GM19395 (cell line): ENCODE measurements around the gene TMCC1.

ENCODE experiments used
- ATAC-seq: cut with Tn5 transposase; IDR thresholded peaks from one replicate; pipeline ENCODE4 v1.9.1; 2021; ENCODE audit warnings: mild to moderate bottlenecking, moderate library complexity; ENCODE audit not compliant: unreplicated experiment

Gene TMCC1

GRCh38 chr3:129627350-129628168, 266.0 kb downstream of the TMCC1 start:
- ATAC-seq = peak; percentile 54

DNA sequence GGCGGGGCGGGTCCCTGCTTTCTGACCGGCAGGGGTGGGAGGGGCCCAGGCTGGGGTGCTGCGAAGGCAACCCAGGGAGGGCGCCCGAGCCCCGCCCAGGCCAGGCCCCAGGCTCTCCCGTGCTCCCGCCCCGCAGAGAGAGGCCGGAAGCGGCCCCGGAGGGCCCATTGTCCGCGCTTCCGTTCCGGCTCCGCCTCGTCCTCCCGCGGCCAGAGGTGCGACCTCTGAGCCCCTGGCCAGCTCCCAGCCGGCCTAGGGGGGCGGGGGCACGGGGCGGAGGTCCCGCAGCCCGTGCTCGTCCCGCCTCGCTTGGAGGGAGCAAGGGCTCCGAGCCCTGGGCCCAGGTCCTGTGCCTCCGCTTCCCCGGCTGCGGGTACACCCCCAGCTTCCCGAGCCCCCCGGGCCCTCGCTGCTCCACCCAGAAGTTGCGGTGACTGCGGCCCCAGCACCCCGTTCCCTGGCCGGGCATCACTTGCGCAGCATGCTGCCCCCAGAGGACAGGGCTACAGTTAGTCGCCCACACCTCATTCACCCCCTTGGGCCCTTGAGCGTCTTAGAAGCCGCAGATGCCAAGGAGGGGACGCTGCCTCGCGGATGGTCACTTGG, 266.7 kb downstream of the TMCC1 start:
- peak; percentile 89 for ATAC-seq

DNA sequence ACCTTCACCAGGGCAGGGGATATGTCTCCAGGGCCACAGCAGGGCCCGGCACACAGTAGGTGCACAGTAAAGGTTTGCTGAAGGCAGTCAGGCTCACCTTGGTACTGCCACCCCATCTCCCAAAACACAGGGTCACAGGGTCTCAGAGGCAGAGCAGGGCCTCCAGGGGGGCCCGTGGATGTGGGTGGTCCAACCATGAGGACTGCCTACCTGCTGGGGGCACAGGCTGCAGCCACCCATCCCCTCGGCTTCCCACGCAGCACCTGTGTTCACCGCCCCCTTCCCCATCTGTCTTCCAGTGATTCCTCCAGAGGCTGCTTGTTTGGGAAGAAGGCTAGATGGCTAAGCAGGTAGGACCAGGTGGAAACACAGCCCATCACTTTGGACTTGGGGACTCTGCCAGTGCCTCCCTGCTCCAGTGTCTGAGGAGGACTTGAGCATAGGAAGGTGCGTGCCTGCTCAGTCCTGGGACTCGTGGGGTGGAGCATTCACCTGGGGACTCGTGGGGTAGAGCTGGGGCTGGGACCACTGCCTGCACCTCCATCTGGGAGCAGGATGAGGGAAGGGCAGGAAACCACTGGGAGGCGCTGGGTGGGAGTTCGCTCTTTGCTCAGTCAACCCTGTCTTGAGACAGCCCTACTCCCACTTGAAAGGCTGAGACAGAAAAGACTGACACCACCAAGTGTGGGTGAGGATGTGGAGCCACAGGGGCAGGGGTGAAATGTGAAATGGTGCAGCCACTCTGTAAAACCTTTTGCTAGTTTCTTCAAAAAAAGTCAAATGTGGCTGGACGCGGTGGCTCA, 268.2 kb downstream of the TMCC1 start:
- no peak for ATAC-seq

DNA sequence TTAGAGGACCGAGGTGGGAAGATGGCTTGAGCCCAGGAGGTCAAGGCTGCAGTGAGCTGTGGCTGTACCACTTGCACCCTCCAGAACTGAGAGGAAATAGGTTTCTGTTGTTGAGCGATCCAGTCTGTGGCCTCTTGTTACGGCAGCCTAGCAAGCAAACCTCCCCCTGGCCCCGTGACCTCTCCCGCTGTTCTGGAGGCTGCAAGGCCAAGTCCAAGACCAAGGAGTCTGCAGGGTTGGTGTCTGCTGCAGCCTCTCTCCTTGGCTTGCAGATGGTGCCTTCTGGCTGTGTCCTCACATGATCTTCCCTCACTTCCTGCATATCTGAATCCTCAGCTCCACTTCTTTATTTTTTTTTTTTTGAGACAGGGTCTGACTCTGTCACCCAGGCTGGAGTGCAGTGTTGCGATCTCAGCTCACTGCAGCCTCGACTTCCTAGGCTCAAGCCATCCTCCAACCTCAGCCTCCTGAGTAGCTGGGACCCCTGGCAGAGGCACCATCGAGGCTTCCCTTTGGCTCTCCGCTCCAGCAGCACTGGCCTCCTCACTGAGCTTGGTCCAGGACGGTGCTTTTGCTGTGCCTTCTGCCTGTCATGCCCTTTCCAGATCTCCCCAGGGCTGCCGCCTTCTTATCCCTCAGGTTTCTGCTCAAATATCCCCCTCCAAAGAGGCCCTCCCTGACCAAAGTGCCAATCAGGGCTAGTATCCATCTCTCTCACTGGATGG, 269.0 kb downstream of the TMCC1 start:
- ATAC-seq = no peak

GRCh38 chr3:129623447-129624118, 269.9 kb downstream of the TMCC1 start:
- ATAC-seq = no peak

DNA sequence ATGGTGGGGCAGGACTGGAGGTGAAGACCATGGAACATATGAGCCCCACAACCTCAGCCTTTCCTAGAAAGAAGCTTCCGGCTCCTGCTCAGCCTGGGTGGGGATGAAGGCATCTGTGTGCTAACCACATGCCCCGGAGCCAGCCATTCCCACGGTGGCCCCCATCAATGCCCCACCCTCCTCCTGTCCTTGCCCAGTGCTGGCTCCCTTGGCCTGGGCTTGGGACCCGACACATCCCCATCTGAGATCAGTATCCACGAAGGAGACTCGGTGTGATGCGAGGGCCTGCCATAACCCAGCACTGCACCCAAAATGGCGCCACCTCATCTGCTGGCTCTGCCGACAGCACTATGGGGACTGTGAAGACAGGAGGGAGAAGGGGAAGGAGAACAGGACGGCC, 270.6 kb downstream of the TMCC1 start:
- no peak for ATAC-seq

DNA sequence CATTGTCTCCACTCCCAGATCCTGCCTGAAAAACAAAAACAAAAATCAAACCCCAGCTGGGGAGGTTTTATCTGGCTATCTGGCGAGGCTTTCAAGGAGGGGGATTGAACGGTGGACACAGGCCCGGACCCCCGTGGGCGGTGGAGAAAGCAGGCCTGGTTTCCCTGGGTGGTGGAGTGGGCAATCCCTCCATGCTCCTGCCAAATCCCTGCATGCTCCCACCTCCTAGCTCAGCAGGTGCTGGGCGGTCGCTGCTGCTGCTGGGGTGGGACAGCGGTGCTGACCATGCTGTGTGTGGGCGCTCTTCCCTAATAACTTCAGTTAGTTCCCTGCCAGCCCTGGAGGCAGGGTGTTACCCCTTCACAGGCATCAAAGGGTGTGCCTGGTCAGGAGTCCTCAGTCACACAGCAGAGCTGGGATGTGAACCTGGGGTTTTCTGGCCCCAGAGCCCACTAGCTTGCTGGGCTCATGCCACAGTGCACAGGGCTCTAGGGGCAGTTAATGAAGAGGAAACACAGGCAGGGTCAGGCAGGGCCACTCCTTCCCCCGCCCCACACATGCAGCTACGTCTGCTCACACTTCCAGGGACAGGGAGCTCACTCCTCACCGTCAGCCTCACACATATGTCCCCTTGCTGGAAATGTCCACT, 271.2 kb downstream of the TMCC1 start:
- no peak for ATAC-seq

GRCh38 chr3:129621626-129622225, 271.8 kb downstream of the TMCC1 start:
- no peak for ATAC-seq

- ATAC-seq = no peak
These were observed 272.5 kb downstream of the TMCC1 start for GRCh38 chr3:129620828-129621559.

GRCh38 chr3:129619726-129620162, 273.8 kb downstream of the TMCC1 start:
- ATAC-seq = no peak

- no peak for ATAC-seq
These were observed 274.4 kb downstream of the TMCC1 start for GRCh38 chr3:129618901-129619671.

DNA sequence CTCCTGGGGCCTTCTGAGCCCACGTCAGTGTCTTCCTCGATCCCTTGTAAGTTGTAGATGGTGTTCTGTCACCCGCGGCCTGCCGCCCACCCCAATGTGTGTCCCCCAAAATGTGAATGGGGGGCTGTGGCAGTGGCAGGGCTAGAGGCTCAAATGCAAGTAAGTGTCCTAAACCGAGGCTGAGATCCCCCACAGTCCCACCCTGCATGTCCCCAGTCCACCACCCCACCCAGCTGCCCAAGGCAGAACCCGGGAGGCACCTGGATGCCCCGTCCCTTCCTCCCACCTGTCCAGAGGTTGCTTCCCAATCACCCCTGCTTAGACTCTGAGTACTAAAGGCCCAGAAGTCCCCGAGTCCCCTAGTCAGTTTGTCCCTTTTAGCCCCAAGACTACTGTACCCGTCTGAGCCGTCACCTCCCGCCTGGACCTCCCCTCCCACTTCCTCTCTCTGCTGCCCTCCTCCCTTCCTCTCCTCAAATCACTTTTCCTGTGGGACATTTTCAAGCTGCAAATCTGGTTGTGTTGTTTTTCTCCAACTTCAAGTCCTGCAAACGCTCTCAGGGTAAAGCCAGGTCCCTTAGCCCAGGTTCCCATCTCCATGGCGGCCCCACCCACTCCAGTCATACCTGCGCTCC, 275.2 kb downstream of the TMCC1 start:
- ATAC-seq = no peak

- no peak for ATAC-seq
These were observed 275.9 kb downstream of the TMCC1 start for GRCh38 chr3:129617381-129618185.

GRCh38 chr3:129616713-129617112, 276.8 kb downstream of the TMCC1 start:
- ATAC-seq = no peak

DNA sequence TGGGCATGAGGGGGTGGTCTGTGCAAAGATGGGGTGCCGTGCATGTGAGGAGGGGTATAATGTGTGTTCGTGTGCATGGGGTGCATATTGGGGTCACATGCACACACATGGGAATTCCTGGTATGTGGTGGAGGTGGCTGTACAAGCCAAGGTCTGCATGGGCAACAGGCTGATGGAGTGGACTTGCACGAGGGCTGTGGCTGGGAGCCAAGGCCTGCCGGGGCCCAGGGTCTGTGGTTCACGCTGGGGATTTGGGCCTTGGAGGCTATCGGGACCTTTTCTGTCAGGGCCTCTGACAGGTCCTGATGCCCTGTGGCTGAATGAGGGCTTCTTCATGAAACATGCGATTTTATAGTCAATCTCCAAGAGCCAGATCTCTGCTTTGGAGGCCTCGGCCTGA, 277.2 kb downstream of the TMCC1 start:
- no peak for ATAC-seq

GRCh38 chr3:129615751-129616281, 277.7 kb downstream of the TMCC1 start:
- ATAC-seq = no peak
